Uterus (tissue), 2 donors: ENCODE results near the gene WDR86.

Source experiments
- CTCF ChIP-seq, 4 experiments: fragments of 200-600 bp in 2 of 4; fragments of 450-650 bp in 2 of 4; sonication (generic) in 2 of 4; IDR thresholded peaks; one replicate each; pipeline ENCODE4 v1.5.1; 2016 to 2019; ENCODE audit warnings: antibody characterized with exemption in 4 of 4, mild to moderate bottlenecking in 2 of 4, moderate library complexity in 1 of 4
- POLR2A ChIP-seq, 2 donors: fragments of 450-650 bp; IDR thresholded peaks; one replicate each; pipeline ENCODE4 v1.6.1; 2016; ENCODE audit warnings: antibody characterized with exemption in 2 of 2, mild to moderate bottlenecking in 1 of 2, moderate library complexity in 1 of 2

GRCh38 chr7:151399305-151399601, 10.6 kb downstream of the WDR86 start:
- TF ChIP-seq POLR2A (IDR thresholded peaks at IDR 0.05) (no peak), CTCF (IDR thresholded peaks at IDR 0.05) (no peak)
